Activated CD8-positive, alpha-beta T cell treated with anti-CD3 and anti-CD28 coated beads for 36 hours (primary cell): ENCODE data around the gene MAST2. TPM values are rescaled to one million over a fixed set of nuclear protein-coding genes. Genes with fewer than 3 reads are reported as not detected.

ENCODE experiments used
- ATAC-seq: fragments of 200-7000 bp; cut with Tn5 transposase; one replicate; pipeline ENCODE4 v1.10.0; 2021; ENCODE audit warnings: mild to moderate bottlenecking, moderate library complexity
- CTCF ChIA-PET: fragments of 350-600 bp; sonication (Branson Sonifier 250); formaldehyde crosslinking; loops from one replicate; lab custom pipeline; 2021; ENCODE audit warnings: antibody characterized with exemption; lab: Charles Lee
- POLR2A ChIA-PET: fragments of 350-600 bp; sonication (Branson Sonifier 250); formaldehyde crosslinking; loops from one replicate; lab custom pipeline; 2021; ENCODE audit warnings: antibody characterized with exemption; lab: Charles Lee
- DNase-seq: peaks from one replicate; pipeline ENCODE4 v3.0.0-alpha.2; 2020
- H3K27ac Mint-ChIP-seq: one replicate; pipeline ENCODE4 v1.8.0; 2021; ENCODE audit warnings: mild to moderate bottlenecking, mixed read lengths
- H3K27me3 Mint-ChIP-seq: one replicate; pipeline ENCODE4 v1.8.0; 2021; ENCODE audit warnings: mixed read lengths
- H3K36me3 Mint-ChIP-seq: one replicate; pipeline ENCODE4 v1.8.0; 2021; ENCODE audit warnings: low read depth, mixed read lengths
- H3K4me1 Mint-ChIP-seq: one replicate; pipeline ENCODE4 v1.8.0; 2021; ENCODE audit warnings: low read depth, mixed read lengths
- H3K4me3 Mint-ChIP-seq: one replicate; pipeline ENCODE4 v1.8.0; 2021; ENCODE audit warnings: mild to moderate bottlenecking, moderate library complexity, mixed read lengths
- H3K9me3 Mint-ChIP-seq: one replicate; pipeline ENCODE4 v1.8.0; 2021; ENCODE audit warnings: mixed read lengths
- intact Hi-C: fragments of 100-400 bp; cut with micrococcal nuclease; formaldehyde crosslinking; loops from one replicate; pipeline ENCODE4 v1.10.0; 2022
- total RNA-seq, 2 experiments: library from RNA; stranded (reverse); gene quantifications; one replicate each; pipeline ENCODE4 v1.2.3, GENCODE V29; 2021
- TF ChIP-seq, protein P1 (sequence below): fragments of 200-600 bp; IDR thresholded peaks from one replicate; pipeline ENCODE4 v1.8.0; 2022; ENCODE audit warnings: antibody characterized with exemption, mild to moderate bottlenecking

The MAST2 gene
- total RNA-seq, 2 experiments from 2014 or later = 18.2 to 19.5 TPM

DNA sequence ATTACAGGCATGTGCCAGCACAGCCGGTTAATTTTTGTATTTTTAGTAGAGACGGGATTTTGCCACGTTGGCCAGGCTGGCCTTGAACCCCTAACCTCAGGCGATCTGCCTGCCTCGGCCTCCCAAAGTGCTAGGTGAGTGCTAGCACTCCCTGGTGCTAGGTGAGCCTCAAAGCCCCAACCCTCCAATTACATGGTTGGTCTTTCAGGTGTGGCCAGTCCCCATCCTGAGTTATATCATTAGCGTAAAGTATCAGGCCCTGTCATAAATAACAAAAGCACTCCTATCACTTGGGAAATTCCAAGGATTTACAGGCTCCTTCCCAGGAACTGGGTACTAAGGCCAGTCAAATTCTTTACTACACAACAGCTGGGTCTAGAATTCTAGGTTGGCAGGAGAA is 191.0 kb downstream of the MAST2 start:
- DNase-seq = no peak
- TF ChIP-seq, protein P1, sequence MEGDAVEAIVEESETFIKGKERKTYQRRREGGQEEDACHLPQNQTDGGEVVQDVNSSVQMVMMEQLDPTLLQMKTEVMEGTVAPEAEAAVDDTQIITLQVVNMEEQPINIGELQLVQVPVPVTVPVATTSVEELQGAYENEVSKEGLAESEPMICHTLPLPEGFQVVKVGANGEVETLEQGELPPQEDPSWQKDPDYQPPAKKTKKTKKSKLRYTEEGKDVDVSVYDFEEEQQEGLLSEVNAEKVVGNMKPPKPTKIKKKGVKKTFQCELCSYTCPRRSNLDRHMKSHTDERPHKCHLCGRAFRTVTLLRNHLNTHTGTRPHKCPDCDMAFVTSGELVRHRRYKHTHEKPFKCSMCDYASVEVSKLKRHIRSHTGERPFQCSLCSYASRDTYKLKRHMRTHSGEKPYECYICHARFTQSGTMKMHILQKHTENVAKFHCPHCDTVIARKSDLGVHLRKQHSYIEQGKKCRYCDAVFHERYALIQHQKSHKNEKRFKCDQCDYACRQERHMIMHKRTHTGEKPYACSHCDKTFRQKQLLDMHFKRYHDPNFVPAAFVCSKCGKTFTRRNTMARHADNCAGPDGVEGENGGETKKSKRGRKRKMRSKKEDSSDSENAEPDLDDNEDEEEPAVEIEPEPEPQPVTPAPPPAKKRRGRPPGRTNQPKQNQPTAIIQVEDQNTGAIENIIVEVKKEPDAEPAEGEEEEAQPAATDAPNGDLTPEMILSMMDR = no peak
- Mint-ChIP-seq H3K9me3 (no peaks in the 10 kb centered on the region), H3K27ac (no peak overlapping the region), H3K27me3 (no peaks in the 10 kb centered on the region), H3K4me3 (no peak overlapping the region), H3K36me3 (no peaks in the 10 kb centered on the region), H3K4me1 (no peaks in the 10 kb centered on the region)
- POLR2A ChIA-PET = no interaction called here
- CTCF ChIA-PET = no interaction called here
- ATAC-seq = no peak
- intact Hi-C loops = no loop called here

DNA sequence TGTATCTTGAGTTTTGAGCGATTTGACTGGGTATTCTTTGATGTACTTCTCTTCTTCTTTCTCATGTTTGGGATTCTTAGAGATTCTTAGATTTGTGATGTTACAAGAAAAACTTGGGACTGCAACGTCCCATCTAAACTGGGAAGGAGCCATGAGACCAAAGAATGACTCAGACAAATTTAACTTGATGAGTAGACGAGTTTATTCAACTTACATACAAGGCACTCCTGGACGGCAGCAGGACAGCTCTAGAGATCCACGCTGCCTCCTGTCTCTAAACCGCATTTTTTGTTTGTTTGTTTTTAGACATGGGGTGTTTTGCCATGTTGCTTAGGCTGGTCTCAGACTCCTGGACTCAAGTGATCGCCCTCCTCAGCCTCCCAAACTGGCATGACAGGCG is 191.9 kb downstream of the MAST2 start:
- no peaks in the 10 kb centered on the region for H3K27me3 Mint-ChIP-seq
- ATAC-seq (no peak), DNase-seq (no peak)
- TF ChIP-seq, protein P1 = no peak
- CTCF ChIA-PET = no interaction called here
- no peak overlapping the region for H3K27ac Mint-ChIP-seq
- no peaks in the 10 kb centered on the region for H3K4me1 Mint-ChIP-seq
- H3K4me3 Mint-ChIP-seq = no peak overlapping the region
- no peaks in the 10 kb centered on the region for H3K36me3 Mint-ChIP-seq
- intact Hi-C loops = no loop called here
- POLR2A ChIA-PET = no interaction called here
- H3K9me3 Mint-ChIP-seq = no peaks in the 10 kb centered on the region

DNA sequence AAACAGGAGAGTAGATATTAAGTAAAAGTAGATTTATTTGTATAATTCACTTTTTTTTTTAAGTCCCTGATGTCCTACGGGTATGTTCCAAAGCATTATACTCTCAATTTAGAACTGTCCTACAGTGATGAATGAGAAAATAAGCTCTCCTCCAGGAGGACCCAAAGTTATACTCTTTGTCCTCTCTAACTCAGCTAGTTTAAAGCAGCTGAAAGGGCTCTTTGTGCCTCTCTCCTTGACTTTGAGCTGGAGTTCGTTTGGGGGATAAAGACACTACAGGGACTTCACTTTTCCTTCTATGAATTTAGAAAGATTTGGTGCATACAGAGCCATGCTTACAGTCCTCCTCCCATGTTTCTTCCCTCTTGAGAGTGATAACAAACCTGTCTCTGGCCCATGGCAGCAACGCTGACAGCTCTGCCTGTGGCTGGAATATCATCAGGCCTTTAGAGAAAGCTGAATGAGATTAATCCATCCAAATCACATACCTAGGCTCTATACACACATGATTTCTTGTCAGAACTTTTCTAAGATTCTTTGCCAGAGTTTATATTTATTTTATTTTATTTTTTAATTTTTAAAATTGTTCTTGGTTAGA is 194.7 kb downstream of the MAST2 start:
- DNase-seq = no peak
- TF ChIP-seq, protein P1 = no peak
- Mint-ChIP-seq H3K27ac (no peak overlapping the region), H3K36me3 (no peaks in the 10 kb centered on the region), H3K4me3 (no peak overlapping the region), H3K9me3 (no peaks in the 10 kb centered on the region), H3K4me1 (no peaks in the 10 kb centered on the region), H3K27me3 (no peaks in the 10 kb centered on the region)
- ChIA-PET CTCF (interaction anchor here (1.2 to 1.3 kb wide), 2 partner anchors 20 to 69 kb away, joined by 3 read pairs; no protein-coding TSS in a partner anchor), POLR2A (no interaction called here)
- intact Hi-C loops = no loop called here
- ATAC-seq = no peak

DNA sequence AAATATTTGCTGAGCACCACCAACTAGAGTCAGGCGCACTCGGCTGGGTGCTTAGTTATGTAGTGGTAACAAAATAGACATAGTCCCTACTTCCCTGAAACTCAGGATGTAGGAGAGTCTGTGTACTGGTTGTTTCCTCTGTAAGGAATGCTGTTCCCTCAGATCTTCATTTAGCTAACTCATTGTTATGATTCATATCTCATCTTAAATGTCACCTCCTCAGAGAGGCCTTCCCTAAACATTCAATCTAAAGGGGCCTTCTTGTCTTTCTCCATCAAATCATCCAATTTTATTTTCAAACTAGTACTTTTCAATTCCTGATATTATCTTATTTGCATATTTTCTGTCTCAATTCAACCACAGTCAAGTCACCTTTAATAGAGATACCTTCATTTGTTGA is 196.1 kb downstream of the MAST2 start:
- Mint-ChIP-seq H3K9me3 (no peaks in the 10 kb centered on the region), H3K27me3 (no peaks in the 10 kb centered on the region), H3K4me1 (no peaks in the 10 kb centered on the region), H3K27ac (no peak overlapping the region), H3K36me3 (peaks cover 3% of the 10 kb centered on the region), H3K4me3 (no peak overlapping the region)
- intact Hi-C loops = no loop called here
- DNase-seq (no peak), ATAC-seq (no peak)
- ChIA-PET POLR2A (no interaction called here), CTCF (no interaction called here)
- TF ChIP-seq, protein P1 = no peak

DNA sequence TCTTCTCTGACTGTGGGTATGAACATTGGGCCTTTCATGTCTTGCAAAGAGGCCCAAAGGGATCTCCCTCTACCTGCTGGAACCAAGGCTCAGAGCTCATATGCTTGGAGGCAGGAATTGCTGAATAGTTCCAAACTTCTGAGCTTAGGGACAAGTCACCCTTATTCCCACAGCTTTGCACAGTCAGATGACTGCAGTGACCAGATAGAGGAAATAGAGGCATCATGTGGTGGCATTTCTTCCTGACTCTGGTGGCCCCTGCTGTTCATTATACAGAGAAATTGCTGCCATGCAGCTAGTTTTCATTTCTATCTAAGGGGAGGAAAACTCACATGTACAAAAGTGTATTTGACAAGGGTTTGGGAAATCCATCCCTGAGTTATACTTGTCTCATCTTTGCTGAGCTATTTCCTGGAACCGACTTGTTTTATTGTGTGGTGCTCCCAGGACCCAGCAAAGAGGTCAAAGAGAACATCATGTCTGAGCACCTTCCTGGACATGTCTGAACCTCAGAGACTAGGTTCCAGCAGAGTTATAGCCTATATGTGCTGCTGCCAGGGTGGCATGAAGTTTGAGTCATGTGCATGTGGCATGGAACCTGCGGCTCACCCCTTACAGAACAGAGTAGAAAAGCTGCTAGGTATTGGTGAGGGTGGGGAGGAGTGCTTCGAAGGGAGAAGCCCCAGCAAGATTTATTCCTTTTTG is 197.8 kb downstream of the MAST2 start:
- Mint-ChIP-seq H3K36me3 (peaks cover 5% of the 10 kb centered on the region), H3K9me3 (no peaks in the 10 kb centered on the region), H3K4me1 (no peaks in the 10 kb centered on the region), H3K27me3 (no peaks in the 10 kb centered on the region), H3K27ac (no peak overlapping the region), H3K4me3 (no peak overlapping the region)
- ChIA-PET POLR2A (no interaction called here), CTCF (no interaction called here)
- no peak for DNase-seq
- TF ChIP-seq, protein P1 = no peak
- no peak for ATAC-seq
- intact Hi-C loops = no loop called here
